ENCODE data around the gene COL26A1. TPM values are rescaled to one million over a fixed set of nuclear protein-coding genes. Genes with fewer than 3 reads are reported as not detected.

Gene COL26A1
- total RNA-seq, 1 donor from 2014 or later, result not detected

DNA sequence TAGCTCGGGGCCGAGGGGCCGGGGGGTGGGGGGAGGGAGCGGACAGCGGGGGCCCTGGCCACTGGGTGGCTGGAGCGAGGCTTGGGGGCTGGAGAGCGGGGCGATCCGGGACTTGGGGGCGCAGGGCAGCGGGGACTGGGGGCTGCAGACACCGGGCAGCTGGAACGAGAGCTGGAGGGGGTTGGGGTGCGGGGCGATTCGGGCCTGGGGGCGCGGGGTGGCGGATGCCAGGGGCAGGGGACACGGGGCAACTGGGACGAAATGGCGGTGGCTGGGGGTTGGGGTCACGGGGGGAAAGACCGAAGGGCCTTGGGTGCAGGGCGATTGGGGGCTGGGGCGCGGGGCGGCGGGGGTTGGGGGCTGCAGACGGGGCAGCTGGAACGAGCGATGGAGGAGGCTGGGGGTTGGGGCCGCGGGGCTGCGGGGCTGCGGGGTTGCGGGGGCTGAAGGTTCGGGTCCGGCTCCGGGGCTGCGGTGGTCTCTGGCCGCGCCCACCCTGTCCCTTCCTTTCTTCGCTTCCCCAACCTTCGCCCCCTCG lies 590 bp downstream of the COL26A1 start:
- H3K9me3 Mint-ChIP-seq, result no peaks in the 10 kb centered on the region
- H3K4me3 Mint-ChIP-seq, result no peak overlapping the region
- POLR2A ChIA-PET, result interaction anchor here (0.6 to 1.3 kb wide), 2 partner anchors 41 to 49 kb away, joined by 3 read pairs; partner anchors contain the start of gene IFT22
- ATAC-seq (ENCODE audit: low read depth) (no peak), DNase-seq (no peak)
- TF ChIP-seq, protein P1, sequence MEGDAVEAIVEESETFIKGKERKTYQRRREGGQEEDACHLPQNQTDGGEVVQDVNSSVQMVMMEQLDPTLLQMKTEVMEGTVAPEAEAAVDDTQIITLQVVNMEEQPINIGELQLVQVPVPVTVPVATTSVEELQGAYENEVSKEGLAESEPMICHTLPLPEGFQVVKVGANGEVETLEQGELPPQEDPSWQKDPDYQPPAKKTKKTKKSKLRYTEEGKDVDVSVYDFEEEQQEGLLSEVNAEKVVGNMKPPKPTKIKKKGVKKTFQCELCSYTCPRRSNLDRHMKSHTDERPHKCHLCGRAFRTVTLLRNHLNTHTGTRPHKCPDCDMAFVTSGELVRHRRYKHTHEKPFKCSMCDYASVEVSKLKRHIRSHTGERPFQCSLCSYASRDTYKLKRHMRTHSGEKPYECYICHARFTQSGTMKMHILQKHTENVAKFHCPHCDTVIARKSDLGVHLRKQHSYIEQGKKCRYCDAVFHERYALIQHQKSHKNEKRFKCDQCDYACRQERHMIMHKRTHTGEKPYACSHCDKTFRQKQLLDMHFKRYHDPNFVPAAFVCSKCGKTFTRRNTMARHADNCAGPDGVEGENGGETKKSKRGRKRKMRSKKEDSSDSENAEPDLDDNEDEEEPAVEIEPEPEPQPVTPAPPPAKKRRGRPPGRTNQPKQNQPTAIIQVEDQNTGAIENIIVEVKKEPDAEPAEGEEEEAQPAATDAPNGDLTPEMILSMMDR (IDR thresholded peaks at IDR 0.05), result no peak
- intact Hi-C loops (cut with micrococcal nuclease), result no loop called here
- CTCF ChIA-PET, result interaction anchor here (1.5 to 4.3 kb wide), 2 partner anchors 48 to 145 kb away, joined by 5 to 42 read pairs; no protein-coding TSS in a partner anchor
- H3K27ac Mint-ChIP-seq, result no peak overlapping the region
- H3K27me3 Mint-ChIP-seq, result peaks cover 10% of the 10 kb centered on the region
- peaks cover 10% of the 10 kb centered on the region for H3K4me1 Mint-ChIP-seq
- no peaks in the 10 kb centered on the region for H3K36me3 Mint-ChIP-seq (ENCODE audit: low read depth)

DNA sequence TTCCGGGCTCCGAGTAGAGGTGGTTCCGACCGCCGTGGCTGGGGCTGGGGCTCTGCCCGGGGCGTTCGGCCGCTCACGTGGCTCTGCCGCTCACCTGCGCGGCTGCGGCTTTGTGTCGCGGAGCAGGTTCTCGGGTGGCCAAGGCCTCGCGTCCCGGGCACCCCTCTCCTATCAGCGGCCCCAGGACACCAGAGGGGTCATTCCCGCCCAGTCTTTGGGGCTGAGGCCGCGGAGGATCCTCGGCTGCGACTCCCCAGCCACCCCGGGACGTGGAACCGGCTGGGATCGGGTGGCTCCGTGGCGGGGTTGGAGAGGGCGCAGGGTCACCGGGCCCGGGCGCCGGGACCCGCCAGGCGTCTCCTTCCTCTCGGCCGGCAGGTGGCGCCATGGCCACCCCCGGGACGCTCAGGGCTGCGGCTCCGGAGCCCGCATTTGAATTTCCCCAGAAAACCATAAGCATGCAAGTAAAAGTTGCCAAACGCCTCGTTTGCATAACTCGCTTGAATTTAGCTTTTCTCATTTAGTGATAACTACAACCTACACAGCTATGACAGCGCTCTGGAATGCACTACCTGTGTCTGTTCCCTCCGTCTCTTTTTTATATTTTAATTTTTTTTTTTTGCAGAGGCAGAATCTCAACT lies 1.2 kb downstream of the COL26A1 start:
- CTCF ChIA-PET, result interaction anchor here (0.7 to 4.3 kb wide), 15 partner anchors 10 to 179 kb away, joined by 3 to 42 read pairs (median 3); no protein-coding TSS in a partner anchor
- intact Hi-C loops (cut with micrococcal nuclease), result loop anchor here (1.0 to 2.0 kb wide), 6 partner anchors 27 to 909 kb away; no protein-coding TSS in a partner anchor

DNA sequence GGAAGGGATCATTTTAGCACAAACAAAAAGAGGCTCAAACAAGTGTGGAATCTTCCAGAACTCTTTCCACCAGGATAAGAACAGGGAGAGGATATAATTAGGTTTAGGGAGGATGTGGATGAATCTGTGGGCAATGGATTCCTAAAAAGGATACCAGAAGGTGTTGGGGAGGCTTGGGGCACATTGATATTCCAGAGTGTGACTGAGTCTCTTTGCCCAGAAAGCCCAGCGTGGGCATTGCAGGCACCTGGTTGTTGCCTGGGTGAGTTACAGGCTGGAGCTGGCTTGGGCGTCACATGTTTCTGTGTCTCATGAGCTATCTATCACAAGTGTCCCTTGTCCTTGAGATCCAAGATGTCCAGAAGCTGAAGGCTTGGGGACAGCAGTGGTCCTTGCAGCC lies 3.3 kb downstream of the COL26A1 start:
- Mint-ChIP-seq H3K36me3 (ENCODE audit: low read depth) (no peaks in the 10 kb centered on the region), H3K4me3 (no peak overlapping the region), H3K27ac (no peak overlapping the region), H3K9me3 (no peaks in the 10 kb centered on the region), H3K27me3 (peaks cover 13% of the 10 kb centered on the region), H3K4me1 (peaks cover 17% of the 10 kb centered on the region)
- CTCF ChIA-PET, result interaction anchor here (1.0 kb wide), 1 partner anchor 45 kb away, joined by 3 read pairs; no protein-coding TSS in a partner anchor
- ATAC-seq (ENCODE audit: low read depth) (no peak), DNase-seq (no peak)
- TF ChIP-seq, protein P1 (IDR thresholded peaks at IDR 0.05), result no peak
- intact Hi-C loops (cut with micrococcal nuclease), result loop anchor here (2.0 kb wide), 1 partner anchor 907 kb away; no protein-coding TSS in a partner anchor
- POLR2A ChIA-PET, result no interaction called here

More for the DNA sequence above, 1.2 kb downstream of the COL26A1 start:
- Mint-ChIP-seq H3K4me3 (peak overlapping the region; percentile 41), H3K4me1 (peaks cover 10% of the 10 kb centered on the region), H3K36me3 (ENCODE audit: low read depth) (no peaks in the 10 kb centered on the region), H3K27ac (no peak overlapping the region), H3K27me3 (peaks cover 12% of the 10 kb centered on the region), H3K9me3 (no peaks in the 10 kb centered on the region)
- TF ChIP-seq, protein P1 (IDR thresholded peaks at IDR 0.05), result peak; percentile 83
- POLR2A ChIA-PET, result interaction anchor here (1.3 to 1.5 kb wide), 2 partner anchors 42 to 48 kb away, joined by 3 to 4 read pairs; partner anchors contain the start of gene IFT22
- DNase-seq, result peak; percentile 76
- ATAC-seq (ENCODE audit: low read depth), result peak; percentile 95

DNA sequence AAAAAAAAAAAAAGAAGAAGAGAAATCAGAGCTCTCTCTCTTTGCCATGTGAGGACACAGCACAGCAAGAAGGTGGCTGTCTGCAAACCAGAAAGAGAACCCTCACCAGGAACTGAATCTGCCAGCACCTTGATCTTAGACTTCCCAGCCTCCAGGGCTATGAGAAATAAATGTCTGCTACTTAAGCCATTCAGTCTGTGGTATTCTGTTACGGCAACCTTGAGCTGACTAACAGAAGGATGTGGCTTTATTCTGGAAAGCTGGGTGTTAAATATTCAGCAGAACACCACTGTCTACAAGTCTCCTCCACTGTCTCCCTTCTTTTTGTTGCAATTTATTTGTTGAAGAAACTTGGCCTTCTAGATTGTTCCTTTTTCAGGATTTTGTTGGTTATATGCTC lies 5.0 kb downstream of the COL26A1 start:
- DNase-seq (no peak), ATAC-seq (ENCODE audit: low read depth) (no peak)
- H3K27me3 Mint-ChIP-seq, result peaks cover 14% of the 10 kb centered on the region
- TF ChIP-seq, protein P1 (IDR thresholded peaks at IDR 0.05), result no peak
- H3K9me3 Mint-ChIP-seq, result no peaks in the 10 kb centered on the region
- ChIA-PET POLR2A (no interaction called here), CTCF (interaction anchor here (0.9 kb wide), 1 partner anchor 44 kb away, joined by 4 read pairs; no protein-coding TSS in a partner anchor)
- intact Hi-C loops (cut with micrococcal nuclease), result no loop called here
- no peak overlapping the region for H3K4me3 Mint-ChIP-seq
- H3K4me1 Mint-ChIP-seq, result peaks cover 14% of the 10 kb centered on the region
- no peak overlapping the region for H3K27ac Mint-ChIP-seq
- H3K36me3 Mint-ChIP-seq (ENCODE audit: low read depth), result no peaks in the 10 kb centered on the region

Measured in activated B cell treated with CpG ODN at 0.5 μM for 24 hours (primary cell).